ENCODE data around the gene NUB1.

The NUB1 gene

DNA sequence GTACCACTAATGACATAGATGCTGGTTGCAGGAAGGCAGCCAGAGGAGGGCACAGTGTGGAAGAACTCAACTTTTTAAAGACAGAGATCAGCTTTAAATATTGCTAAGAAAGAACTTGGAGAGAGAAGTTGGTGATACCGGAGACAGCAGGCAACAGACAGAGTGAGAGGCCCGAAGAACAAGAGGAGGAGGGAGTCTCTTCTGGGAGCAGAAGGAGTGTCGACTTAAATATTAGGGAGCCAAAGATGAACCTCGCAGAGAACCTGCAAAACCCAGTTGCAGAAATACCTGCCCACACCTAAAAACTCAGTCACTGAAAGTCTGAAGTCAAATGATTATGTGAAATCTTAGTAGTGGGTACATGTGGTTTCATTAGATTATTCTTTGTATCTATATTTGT, 71.6 kb downstream of the NUB1 start:
- Histone ChIP-seq H3K36me3 (ENCODE audit: control insufficient read depth in 2 of 2, insufficient read depth in 2 of 2, low read length in 2 of 2) (no peaks in the 10 kb centered on the region), H3K27ac (ENCODE audit: low read length) (no peak overlapping the region), H3K9ac (ENCODE audit: low read length in 2 of 2) (no peak overlapping the region), H3K9me3 (ENCODE audit: control insufficient read depth in 2 of 2, low read length in 2 of 2) (no peaks in the 10 kb centered on the region), H3K27me3 (ENCODE audit: control insufficient read depth in 1 of 2, insufficient read depth in 2 of 2, low read length in 2 of 2) (peaks cover 35 to 42% of the 10 kb centered on the region in 2 donors), H3K4me3 (ENCODE audit: low read length in 2 of 2) (no peak overlapping the region), H3K4me1 (ENCODE audit: control insufficient read depth, insufficient read depth, low read length) (peaks cover 23% of the 10 kb centered on the region)

DNA sequence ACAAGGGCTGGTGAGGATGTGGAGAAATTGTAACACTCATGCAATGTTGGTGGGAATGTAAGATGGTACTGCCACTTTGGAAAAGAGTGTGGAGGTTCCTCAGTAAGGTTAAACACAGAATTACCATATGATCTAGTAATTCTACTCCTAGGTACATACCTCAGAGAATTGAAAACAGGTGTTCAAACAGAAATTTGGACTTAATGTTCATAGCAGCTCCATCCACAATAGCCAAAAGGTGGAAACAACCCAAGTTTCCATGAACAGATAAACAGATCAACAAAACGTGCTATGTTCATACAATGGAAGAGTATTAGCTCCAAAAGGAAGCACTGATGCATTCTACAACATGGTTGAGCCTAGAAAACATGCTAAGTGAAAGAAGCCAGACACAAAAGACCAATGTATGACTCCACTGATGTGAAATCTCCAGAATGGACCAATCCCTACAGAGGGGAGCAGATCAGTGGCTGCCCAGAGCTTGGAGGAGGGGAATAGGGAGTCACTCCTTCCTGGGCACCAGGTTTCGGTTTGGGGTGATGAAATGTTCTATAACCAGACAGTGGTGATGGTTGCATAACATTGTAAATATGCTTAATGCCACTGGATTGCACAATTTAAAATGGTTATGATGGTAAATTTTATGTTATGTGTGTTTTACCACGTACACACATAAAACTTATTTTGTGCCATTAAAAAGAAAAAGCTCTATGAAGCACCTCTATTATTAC, 73.9 kb downstream of the NUB1 start:
- no peak overlapping the region for H3K9ac ChIP-seq (ENCODE audit: low read length in 2 of 2)
- H3K4me1 ChIP-seq (ENCODE audit: control insufficient read depth, insufficient read depth, low read length) = peaks cover 7% of the 10 kb centered on the region
- no peaks in the 10 kb centered on the region for H3K36me3 ChIP-seq (ENCODE audit: control insufficient read depth in 2 of 2, insufficient read depth in 2 of 2, low read length in 2 of 2)
- H3K9me3 ChIP-seq (ENCODE audit: control insufficient read depth in 2 of 2, low read length in 2 of 2) = peaks cover 0 to 6% of the 10 kb centered on the region in 2 donors
- peaks cover 20 to 21% of the 10 kb centered on the region in 2 donors for H3K27me3 ChIP-seq (ENCODE audit: control insufficient read depth in 1 of 2, insufficient read depth in 2 of 2, low read length in 2 of 2)
- no peak overlapping the region for H3K27ac ChIP-seq (ENCODE audit: low read length)
- H3K4me3 ChIP-seq (ENCODE audit: low read length in 2 of 2) = no peak overlapping the region

DNA sequence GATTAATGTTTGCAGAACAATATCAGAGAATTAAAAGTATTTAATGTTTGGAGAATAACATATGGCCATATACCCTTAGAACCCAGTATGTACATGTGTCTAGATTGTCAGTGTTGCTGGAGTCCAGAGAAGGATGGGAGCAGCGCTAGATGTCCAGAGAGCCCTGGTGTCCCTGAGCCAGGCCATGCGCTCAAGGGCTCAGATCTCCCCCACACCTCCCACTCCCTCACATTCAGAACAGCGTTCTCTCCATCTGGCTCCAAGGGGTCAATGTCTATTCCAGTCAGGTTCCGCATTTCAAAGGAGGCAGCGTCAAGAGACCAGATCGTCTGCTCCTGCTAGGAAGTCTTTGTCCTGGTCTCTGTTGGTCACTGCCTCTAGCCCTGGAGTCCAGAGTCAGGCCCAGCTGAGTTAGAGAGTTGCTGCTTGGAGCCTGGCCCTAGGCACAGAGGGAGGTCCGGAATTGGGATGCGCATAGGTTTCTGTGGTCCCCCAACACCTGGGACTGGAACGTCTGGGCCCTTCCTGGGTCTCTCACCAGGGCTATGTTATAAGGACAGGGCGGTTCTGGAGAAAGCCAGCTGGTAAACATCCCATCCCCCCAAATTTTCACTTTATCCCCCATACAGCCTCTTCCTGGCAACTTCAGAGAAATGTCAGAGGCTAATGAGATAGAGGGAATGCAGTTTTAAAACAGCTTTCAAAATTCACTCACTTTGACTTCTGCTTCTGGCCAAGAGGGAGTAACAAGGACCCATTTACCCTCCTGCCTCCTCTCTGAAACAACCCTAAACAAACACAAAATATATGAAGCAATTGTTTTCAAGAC, 74.7 kb downstream of the NUB1 start:
- peaks cover 5% of the 10 kb centered on the region for H3K4me1 ChIP-seq (ENCODE audit: control insufficient read depth, insufficient read depth, low read length)
- H3K9me3 ChIP-seq (ENCODE audit: control insufficient read depth in 2 of 2, low read length in 2 of 2) = peaks cover 0 to 7% of the 10 kb centered on the region in 2 donors
- H3K9ac ChIP-seq (ENCODE audit: low read length in 2 of 2) = no peak overlapping the region
- no peak overlapping the region for H3K4me3 ChIP-seq (ENCODE audit: low read length in 2 of 2)
- H3K36me3 ChIP-seq (ENCODE audit: control insufficient read depth in 2 of 2, insufficient read depth in 2 of 2, low read length in 2 of 2) = no peaks in the 10 kb centered on the region
- peaks cover 12 to 17% of the 10 kb centered on the region in 2 donors for H3K27me3 ChIP-seq (ENCODE audit: control insufficient read depth in 1 of 2, insufficient read depth in 2 of 2, low read length in 2 of 2)
- H3K27ac ChIP-seq (ENCODE audit: low read length) = no peak overlapping the region

DNA sequence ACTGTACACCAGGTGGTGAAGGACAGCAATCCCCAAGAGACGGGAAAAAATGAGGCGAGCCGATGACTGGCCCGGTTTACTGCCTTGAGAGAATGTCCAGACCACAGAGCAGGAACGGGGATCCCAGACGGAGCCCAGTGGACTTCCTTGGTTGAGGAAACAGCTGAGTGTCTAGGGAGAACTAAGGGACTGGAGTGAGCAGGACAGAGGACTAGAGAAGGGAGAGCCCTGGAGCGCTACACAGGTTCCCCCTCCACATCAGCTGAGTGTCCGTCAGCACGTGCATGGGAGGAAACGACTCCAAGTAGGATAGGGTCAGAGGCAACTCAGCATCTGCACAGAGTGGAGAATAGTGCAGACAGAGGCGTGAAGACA, 75.3 kb downstream of the NUB1 start:
- peaks cover 7 to 14% of the 10 kb centered on the region in 2 donors for H3K27me3 ChIP-seq (ENCODE audit: control insufficient read depth in 1 of 2, insufficient read depth in 2 of 2, low read length in 2 of 2)
- H3K9ac ChIP-seq (ENCODE audit: low read length in 2 of 2) = no peak overlapping the region
- no peaks in the 10 kb centered on the region for H3K36me3 ChIP-seq (ENCODE audit: control insufficient read depth in 2 of 2, insufficient read depth in 2 of 2, low read length in 2 of 2)
- no peak overlapping the region for H3K4me3 ChIP-seq (ENCODE audit: low read length in 2 of 2)
- H3K4me1 ChIP-seq (ENCODE audit: control insufficient read depth, insufficient read depth, low read length) = peaks cover 5% of the 10 kb centered on the region
- no peak overlapping the region for H3K27ac ChIP-seq (ENCODE audit: low read length)
- H3K9me3 ChIP-seq (ENCODE audit: control insufficient read depth in 2 of 2, low read length in 2 of 2) = peaks cover 0 to 7% of the 10 kb centered on the region in 2 donors

DNA sequence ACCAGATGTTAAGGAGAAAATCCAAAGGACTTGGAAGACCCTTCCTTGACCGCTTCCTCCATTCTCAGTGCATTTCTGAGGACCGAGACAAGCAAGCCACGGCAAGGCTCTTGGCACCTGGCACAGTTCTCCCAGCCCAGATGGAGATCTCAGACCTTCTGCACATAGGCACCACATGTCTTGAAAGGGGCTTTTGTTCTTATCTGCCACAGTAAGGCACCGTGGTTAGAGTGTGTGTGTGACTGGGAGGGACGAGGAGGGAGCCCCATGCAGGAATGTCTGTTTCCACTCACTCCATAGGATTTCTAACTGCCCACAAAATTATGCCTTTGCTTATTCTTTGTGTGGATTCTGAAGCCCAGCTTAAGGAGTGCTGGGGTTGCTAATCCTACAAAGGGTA, 78.5 kb downstream of the NUB1 start:
- Histone ChIP-seq H3K9ac (ENCODE audit: low read length in 2 of 2) (no peak overlapping the region), H3K4me3 (ENCODE audit: low read length in 2 of 2) (no peak overlapping the region), H3K27ac (ENCODE audit: low read length) (no peak overlapping the region), H3K36me3 (ENCODE audit: control insufficient read depth in 2 of 2, insufficient read depth in 2 of 2, low read length in 2 of 2) (no peaks in the 10 kb centered on the region), H3K4me1 (ENCODE audit: control insufficient read depth, insufficient read depth, low read length) (peaks cover 5% of the 10 kb centered on the region), H3K27me3 (ENCODE audit: control insufficient read depth in 1 of 2, insufficient read depth in 2 of 2, low read length in 2 of 2) (peaks cover 0 to 6% of the 10 kb centered on the region in 2 donors), H3K9me3 (ENCODE audit: control insufficient read depth in 2 of 2, low read length in 2 of 2) (peaks cover 0 to 7% of the 10 kb centered on the region in 2 donors)

DNA sequence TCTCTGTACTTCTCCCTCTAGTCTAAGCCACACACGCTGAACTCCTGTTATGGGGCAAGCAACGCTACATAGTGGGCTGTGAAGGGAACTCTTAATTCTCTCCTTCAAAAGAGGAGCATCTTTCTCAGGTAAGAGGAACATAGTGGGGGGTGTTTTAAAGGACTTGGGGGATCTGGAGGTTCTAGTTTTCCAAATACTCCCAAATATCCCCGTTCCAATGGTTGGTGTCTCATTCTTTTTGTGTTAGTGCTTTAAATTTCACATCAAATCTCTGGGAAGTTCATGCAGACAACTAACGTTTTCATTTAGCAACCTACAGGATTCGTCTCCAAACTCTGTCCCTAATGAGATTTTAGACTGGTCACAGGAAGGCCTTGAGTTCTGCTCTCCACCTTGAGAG, 80.6 kb downstream of the NUB1 start:
- no peak overlapping the region for H3K9ac ChIP-seq (ENCODE audit: low read length in 2 of 2)
- no peak overlapping the region for H3K4me3 ChIP-seq (ENCODE audit: low read length in 2 of 2)
- H3K27me3 ChIP-seq (ENCODE audit: control insufficient read depth in 1 of 2, insufficient read depth in 2 of 2, low read length in 2 of 2) = peaks cover 0 to 3% of the 10 kb centered on the region in 2 donors
- H3K9me3 ChIP-seq (ENCODE audit: control insufficient read depth in 2 of 2, low read length in 2 of 2) = peaks cover 0 to 7% of the 10 kb centered on the region in 2 donors
- no peaks in the 10 kb centered on the region for H3K36me3 ChIP-seq (ENCODE audit: control insufficient read depth in 2 of 2, insufficient read depth in 2 of 2, low read length in 2 of 2)
- H3K4me1 ChIP-seq (ENCODE audit: control insufficient read depth, insufficient read depth, low read length) = no peaks in the 10 kb centered on the region
- no peak overlapping the region for H3K27ac ChIP-seq (ENCODE audit: low read length)

DNA sequence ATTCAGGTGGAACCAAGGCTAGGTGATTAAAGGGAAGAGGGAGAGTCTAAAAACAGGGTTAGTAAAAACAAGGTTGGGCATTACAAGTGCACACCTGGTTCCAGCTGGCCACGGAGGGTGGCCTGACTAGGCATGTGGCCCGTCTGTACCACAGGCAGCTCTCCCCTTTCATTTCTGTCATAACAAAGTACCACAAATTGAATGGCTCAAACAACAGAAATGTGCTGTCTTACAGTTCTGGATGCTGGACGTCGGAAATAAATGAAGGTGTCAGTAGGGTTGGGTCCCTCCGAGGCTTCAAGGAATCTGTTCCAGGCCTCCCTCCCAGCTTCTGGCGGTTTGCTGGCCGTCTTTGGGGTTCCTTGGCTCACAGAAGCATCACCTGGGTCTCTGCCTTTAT, 81.6 kb downstream of the NUB1 start:
- peaks cover 0 to 7% of the 10 kb centered on the region in 2 donors for H3K9me3 ChIP-seq (ENCODE audit: control insufficient read depth in 2 of 2, low read length in 2 of 2)
- no peak overlapping the region for H3K27ac ChIP-seq (ENCODE audit: low read length)
- no peak overlapping the region for H3K9ac ChIP-seq (ENCODE audit: low read length in 2 of 2)
- peaks cover 2% of the 10 kb centered on the region for H3K4me1 ChIP-seq (ENCODE audit: control insufficient read depth, insufficient read depth, low read length)
- H3K36me3 ChIP-seq (ENCODE audit: control insufficient read depth in 2 of 2, insufficient read depth in 2 of 2, low read length in 2 of 2) = no peaks in the 10 kb centered on the region
- no peak overlapping the region for H3K4me3 ChIP-seq (ENCODE audit: low read length in 2 of 2)
- H3K27me3 ChIP-seq (ENCODE audit: control insufficient read depth in 1 of 2, insufficient read depth in 2 of 2, low read length in 2 of 2) = peaks cover 0 to 3% of the 10 kb centered on the region in 2 donors

DNA sequence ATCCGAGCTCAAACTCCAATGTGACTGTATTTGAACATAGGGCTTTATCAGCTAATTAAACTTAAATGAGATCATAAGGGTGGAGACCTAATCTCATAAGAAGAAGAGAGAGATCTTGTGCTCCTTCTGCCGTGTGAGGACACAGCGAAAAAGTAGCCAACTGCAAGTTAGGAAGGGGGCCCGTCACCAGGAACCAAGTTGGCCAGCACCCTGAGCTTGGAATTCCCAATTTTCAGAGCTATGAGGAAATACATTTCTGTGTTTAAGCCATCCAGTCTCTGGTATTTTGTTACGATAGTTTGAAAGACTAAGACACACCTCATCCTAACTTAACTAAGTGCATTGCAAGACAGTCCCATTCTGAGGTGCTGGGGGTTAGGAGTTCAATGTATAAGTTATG, 82.3 kb downstream of the NUB1 start:
- peaks cover 5% of the 10 kb centered on the region for H3K4me1 ChIP-seq (ENCODE audit: control insufficient read depth, insufficient read depth, low read length)
- H3K4me3 ChIP-seq (ENCODE audit: low read length in 2 of 2) = no peak overlapping the region
- H3K36me3 ChIP-seq (ENCODE audit: control insufficient read depth in 2 of 2, insufficient read depth in 2 of 2, low read length in 2 of 2) = no peaks in the 10 kb centered on the region
- H3K9me3 ChIP-seq (ENCODE audit: control insufficient read depth in 2 of 2, low read length in 2 of 2) = peaks cover 0 to 7% of the 10 kb centered on the region in 2 donors
- no peak overlapping the region for H3K9ac ChIP-seq (ENCODE audit: low read length in 2 of 2)
- peaks cover 0 to 3% of the 10 kb centered on the region in 2 donors for H3K27me3 ChIP-seq (ENCODE audit: control insufficient read depth in 1 of 2, insufficient read depth in 2 of 2, low read length in 2 of 2)
- H3K27ac ChIP-seq (ENCODE audit: low read length) = no peak overlapping the region

DNA sequence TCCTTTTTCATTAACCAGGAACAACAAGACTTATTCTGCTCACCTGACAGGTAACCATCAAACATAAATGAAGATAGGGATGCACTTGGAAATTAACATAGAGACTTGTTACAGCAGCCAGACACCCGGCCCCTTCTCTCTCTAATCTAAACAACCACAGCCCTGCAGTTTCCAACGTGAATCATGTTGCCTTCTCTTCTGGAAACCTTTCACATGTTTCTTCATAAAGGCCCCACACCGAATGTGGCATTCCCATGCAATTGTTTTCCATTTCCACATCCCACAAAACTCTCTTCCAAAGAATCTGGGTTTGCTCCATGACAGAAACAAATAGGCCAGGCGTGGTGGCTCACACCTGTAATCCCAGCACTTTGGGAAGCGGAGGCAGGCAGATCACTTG, 83.2 kb downstream of the NUB1 start:
- Histone ChIP-seq H3K9ac (ENCODE audit: low read length in 2 of 2) (no peak overlapping the region), H3K4me3 (ENCODE audit: low read length in 2 of 2) (no peak overlapping the region), H3K4me1 (ENCODE audit: control insufficient read depth, insufficient read depth, low read length) (peaks cover 8% of the 10 kb centered on the region), H3K36me3 (ENCODE audit: control insufficient read depth in 2 of 2, insufficient read depth in 2 of 2, low read length in 2 of 2) (no peaks in the 10 kb centered on the region), H3K9me3 (ENCODE audit: control insufficient read depth in 2 of 2, low read length in 2 of 2) (peaks cover 0 to 7% of the 10 kb centered on the region in 2 donors), H3K27me3 (ENCODE audit: control insufficient read depth in 1 of 2, insufficient read depth in 2 of 2, low read length in 2 of 2) (peaks cover 0 to 3% of the 10 kb centered on the region in 2 donors), H3K27ac (ENCODE audit: low read length) (no peak overlapping the region)

DNA sequence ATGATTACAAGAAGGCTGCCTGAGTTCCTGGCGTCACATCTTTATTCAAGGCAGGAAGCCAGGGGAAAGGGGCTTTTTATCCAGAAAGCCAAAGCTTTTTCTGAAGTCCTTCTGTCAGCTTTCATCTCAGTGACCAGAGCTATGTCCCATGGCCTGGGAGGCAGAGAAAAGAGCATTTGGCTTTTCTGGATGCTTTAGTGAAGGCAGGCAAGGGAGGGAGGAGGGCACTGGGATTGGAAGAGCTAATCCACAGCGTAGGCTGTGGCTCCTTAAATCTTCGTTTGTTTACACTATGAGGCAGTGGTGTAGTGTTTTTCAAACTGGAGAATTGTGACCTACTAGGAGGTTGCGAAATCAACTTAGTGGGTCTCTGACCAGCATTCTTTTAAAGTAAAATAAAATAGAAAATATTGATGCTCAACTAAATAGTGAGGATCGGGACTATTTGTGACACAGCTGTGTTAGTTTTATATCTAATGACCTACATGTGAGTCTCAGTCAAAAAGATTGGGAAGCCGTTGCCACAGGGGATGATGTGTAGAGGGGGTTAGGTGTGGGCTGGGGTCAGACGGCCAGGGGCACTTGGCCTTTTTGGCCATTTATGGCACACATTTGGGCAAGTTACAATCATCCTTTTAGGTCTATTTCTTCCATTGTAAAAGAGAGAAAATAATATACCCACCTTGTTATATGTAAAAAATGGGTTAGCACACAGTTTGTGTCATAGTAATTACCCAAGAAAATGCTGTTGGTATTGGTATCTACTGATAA, 84.2 kb downstream of the NUB1 start:
- H3K27me3 ChIP-seq (ENCODE audit: control insufficient read depth in 1 of 2, insufficient read depth in 2 of 2, low read length in 2 of 2) = peaks cover 0 to 3% of the 10 kb centered on the region in 2 donors
- H3K36me3 ChIP-seq (ENCODE audit: control insufficient read depth in 2 of 2, insufficient read depth in 2 of 2, low read length in 2 of 2) = no peaks in the 10 kb centered on the region
- no peak overlapping the region for H3K4me3 ChIP-seq (ENCODE audit: low read length in 2 of 2)
- no peak overlapping the region for H3K27ac ChIP-seq (ENCODE audit: low read length)
- H3K9ac ChIP-seq (ENCODE audit: low read length in 2 of 2) = no peak overlapping the region
- H3K9me3 ChIP-seq (ENCODE audit: control insufficient read depth in 2 of 2, low read length in 2 of 2) = no peaks in the 10 kb centered on the region
- H3K4me1 ChIP-seq (ENCODE audit: control insufficient read depth, insufficient read depth, low read length) = peaks cover 8% of the 10 kb centered on the region

All from stomach smooth muscle (tissue), 2 donors.